CD14-positive monocyte (primary cell): ENCODE results near the gene KIF17. TPM values are rescaled to one million over a fixed set of nuclear protein-coding genes. Genes with fewer than 3 reads are reported as not detected.

Experiments
- DNase-seq, 3 donors: peaks; one replicate each; pipeline ENCODE4 v3.0.0-alpha.2; 2011 to 2022
- H2AFZ ChIP-seq: 2 replicates; pipeline ENCODE4 v1.6.0; 2012; ENCODE audit warnings: mild to moderate bottlenecking, low read depth, low read length, inconsistent platforms; ENCODE audit not compliant: insufficient read depth, poor library complexity, severe bottlenecking
- H3K27ac ChIP-seq, 2 donors: 1 replicate in 1 of 2; 2 replicates in 1 of 2; pipeline ENCODE4 v1.5.1; 2012 to 2013; ENCODE audit warnings: low read length in 2 of 2, control low read depth in 1 of 2, inconsistent platforms in 1 of 2, low read depth in 1 of 2, mild to moderate bottlenecking in 1 of 2
- H3K27me3 ChIP-seq, 2 donors: one replicate each; pipeline versions ENCODE4 v1.6.0 to v1.6.1; 2011 to 2013; ENCODE audit warnings: low read length in 2 of 2; ENCODE audit not compliant: control insufficient read depth in 2 of 2, insufficient read depth in 2 of 2
- H3K36me3 ChIP-seq, 2 donors: replicated peaks in 1 of 2; 1 replicate in 1 of 2; 2 replicates in 1 of 2; pipeline versions ENCODE4 v1.5.1 to v1.6.1; 2012 to 2013; ENCODE audit warnings: low read length in 2 of 2, control low read depth in 1 of 2, inconsistent platforms in 1 of 2, mild to moderate bottlenecking in 1 of 2; ENCODE audit not compliant: insufficient read depth in 2 of 2, control insufficient read depth in 1 of 2
- H3K4me1 ChIP-seq, 2 donors: 1 replicate in 1 of 2; 2 replicates in 1 of 2; pipeline versions ENCODE4 v1.5.1 to v1.6.1; 2012 to 2013; ENCODE audit warnings: low read length in 2 of 2, control low read depth in 1 of 2, inconsistent platforms in 1 of 2, mild to moderate bottlenecking in 1 of 2, moderate library complexity in 1 of 2; ENCODE audit not compliant: insufficient read depth in 2 of 2, control insufficient read depth in 1 of 2
- H3K4me2 ChIP-seq: replicated peaks from 2 replicates; pipeline ENCODE3; 2012; ENCODE audit warnings: low read length, moderate library complexity, mild to moderate bottlenecking; ENCODE audit not compliant: poor library complexity, severe bottlenecking; ENCODE audit errors: extremely low read depth
- H3K4me3 ChIP-seq, 3 experiments: fragments of 200-600 bp in 1 of 3; sonication (generic) in 1 of 3; replicated peaks in 1 of 3; 1 replicate in 2 of 3; 2 replicates in 1 of 3; pipeline ENCODE4 v1.5.1; 2011 to 2013; ENCODE audit warnings: low read length in 3 of 3, mild to moderate bottlenecking in 3 of 3, control low read depth in 2 of 3, low read depth in 2 of 3, inconsistent platforms in 1 of 3, moderate library complexity in 1 of 3
- H3K79me2 ChIP-seq: 2 replicates; pipeline ENCODE4 v1.6.0; 2012; ENCODE audit warnings: mild to moderate bottlenecking, control low read depth, inconsistent platforms, low read length, moderate library complexity; ENCODE audit not compliant: insufficient read depth
- H3K9ac ChIP-seq: 2 replicates; pipeline ENCODE4 v1.6.0; 2017; ENCODE audit warnings: low read length, mild to moderate bottlenecking; ENCODE audit not compliant: insufficient read depth, poor library complexity, severe bottlenecking
- H3K9me3 ChIP-seq, 2 donors: replicated peaks in 1 of 2; 1 replicate in 1 of 2; 2 replicates in 1 of 2; pipeline versions ENCODE4 v1.5.1 to v1.6.1; 2012 to 2013; ENCODE audit warnings: low read length in 2 of 2, control low read depth in 1 of 2; ENCODE audit not compliant: control insufficient read depth in 1 of 2, insufficient read depth in 1 of 2
- H4K20me1 ChIP-seq: 2 replicates; pipeline ENCODE4 v1.6.0; 2012; ENCODE audit warnings: mild to moderate bottlenecking, low read length, control low read depth, moderate library complexity; ENCODE audit not compliant: insufficient read depth
- H3K27ac Mint-ChIP-seq, 7 donors: one replicate each; pipeline ENCODE4 v1.8.0; 2020; ENCODE audit warnings: mild to moderate bottlenecking in 7 of 7, mixed read lengths in 7 of 7, moderate library complexity in 6 of 7, inconsistent platforms in 2 of 7
- H3K27me3 Mint-ChIP-seq, 3 donors: one replicate each; pipeline ENCODE4 v1.8.0; 2021 to 2022; ENCODE audit warnings: low read depth in 3 of 3, mild to moderate bottlenecking in 3 of 3, mixed read lengths in 3 of 3, moderate library complexity in 3 of 3, inconsistent platforms in 1 of 3
- H3K36me3 Mint-ChIP-seq, 2 donors: one replicate each; pipeline ENCODE4 v1.8.0; 2020; ENCODE audit warnings: mixed read lengths in 2 of 2, inconsistent platforms in 1 of 2, mild to moderate bottlenecking in 1 of 2
- H3K4me1 Mint-ChIP-seq: one replicate; pipeline ENCODE4 v1.8.0; 2020; ENCODE audit warnings: mild to moderate bottlenecking, mixed read lengths
- H3K4me3 Mint-ChIP-seq, 2 donors: one replicate each; pipeline ENCODE4 v1.8.0; 2020; ENCODE audit warnings: mild to moderate bottlenecking in 2 of 2, mixed read lengths in 2 of 2, moderate library complexity in 1 of 2
- H3K9me3 Mint-ChIP-seq, 7 donors: one replicate each; pipeline ENCODE4 v1.8.0; 2020 to 2022; ENCODE audit warnings: mixed read lengths in 7 of 7, mild to moderate bottlenecking in 6 of 7, moderate library complexity in 6 of 7, inconsistent platforms in 2 of 7
- WGBS: methylation state at CpG from one replicate; pipeline ENCODE4 v1.1.5; 2013; ENCODE audit warnings: missing lambda C conversion rate; ENCODE audit not compliant: insufficient coverage; 5-methylcytosine and 5-hydroxymethylcytosine counted together
- intact Hi-C, 2 donors: fragments of 100-400 bp; cut with micrococcal nuclease; formaldehyde crosslinking; loops; one replicate each; pipeline versions ENCODE4 v1.15.0 to v1.15.1; 2023
- polyA plus RNA-seq, 3 donors: library from polyadenylated mRNA; depleted of rRNA in 1 of 3; unstranded in 2 of 3; stranded (reverse) in 1 of 3; fragments of 300-500 nt in 2 of 3; fragments of >200 nt in 1 of 3; fragmentation: Illumina TruSeq in 2 of 3; gene quantifications; 1 replicate in 2 of 3; 2 replicates in 1 of 3; pipeline ENCODE4 v1.2.3, GENCODE V29; 2012 to 2021
- TF ChIP-seq, protein P1 (sequence below): fragments of 200-600 bp; IDR thresholded peaks from one replicate; pipeline ENCODE4 v1.8.0; 2022; ENCODE audit warnings: antibody characterized with exemption, mild to moderate bottlenecking

KIF17 gene
- polyA plus RNA-seq, 3 donors = 0.16 TPM; not detected in 2

DNA sequence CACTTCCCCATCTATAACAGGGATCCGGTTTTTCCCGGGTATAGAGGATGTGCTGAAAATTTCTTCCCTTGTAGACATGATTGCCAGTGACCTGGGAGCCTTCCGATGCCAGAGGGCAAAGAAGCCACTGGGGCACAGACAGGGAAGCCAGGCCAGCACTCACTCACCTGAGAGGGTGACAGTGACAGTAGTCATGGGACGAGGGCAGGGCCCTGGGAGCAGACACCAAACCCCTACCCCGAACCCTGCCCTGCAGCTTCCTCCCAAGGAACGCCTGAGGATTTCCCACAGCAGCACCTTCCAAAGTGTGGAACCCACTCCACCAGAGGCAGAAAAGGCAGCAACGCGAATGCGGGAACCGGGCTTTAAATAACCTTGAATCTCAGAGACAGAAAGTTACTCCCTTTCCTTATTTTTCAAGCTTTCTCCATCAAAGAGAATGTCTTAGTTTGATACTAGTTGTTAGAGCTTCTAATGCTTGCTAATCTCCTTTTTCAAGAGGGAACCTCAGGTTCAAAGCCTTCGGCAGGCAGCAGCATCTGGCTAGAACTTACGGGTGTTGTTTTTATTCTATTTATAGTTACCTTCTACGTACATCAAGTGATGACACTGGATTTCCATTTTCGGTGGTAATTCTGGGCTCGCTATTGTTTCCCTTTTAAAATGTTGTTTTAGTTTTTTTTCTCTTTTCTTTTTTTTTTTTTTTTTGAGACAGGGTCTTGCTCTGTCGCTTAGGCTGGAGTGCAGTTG lies 59.5 kb downstream of the KIF17 start:
- intact Hi-C loops = no loop called here
- no peaks in the 10 kb centered on the region for H3K27me3 Mint-ChIP-seq

DNA sequence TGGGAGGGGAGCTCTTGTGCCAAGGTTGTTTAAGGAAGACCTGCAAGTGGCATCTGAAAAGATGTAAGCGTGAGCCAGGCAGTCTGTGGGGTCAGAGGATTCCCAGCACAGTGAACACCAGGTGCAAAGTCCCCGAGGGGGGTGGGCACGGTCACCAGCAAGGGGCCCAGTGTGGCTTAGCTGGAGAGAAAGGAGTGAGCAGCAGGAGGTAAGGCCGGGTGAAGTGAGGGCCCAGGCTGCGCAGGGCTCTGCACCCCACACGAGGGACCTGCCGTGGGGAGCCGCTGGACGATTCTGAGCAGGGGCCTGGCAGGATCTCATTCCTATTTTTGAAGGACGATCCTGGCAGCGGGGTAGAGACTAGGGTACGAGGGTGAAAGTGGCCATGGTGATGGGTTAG lies 60.8 kb downstream of the KIF17 start:
- peak overlapping the region in 3 of 7 donors; percentile 15 to 60 (median 37) for H3K27ac Mint-ChIP-seq
- H3K27me3 Mint-ChIP-seq = no peaks in the 10 kb centered on the region
- Histone ChIP-seq H4K20me1 (peaks cover 60% of the 10 kb centered on the region), H3K27ac (no peak overlapping the region), H3K4me3 (no peak overlapping the region), H2AFZ (no peak overlapping the region), H3K9me3 (no peaks in the 10 kb centered on the region), H3K27me3 (no peaks in the 10 kb centered on the region), H3K79me2 (peaks cover 63% of the 10 kb centered on the region), H3K36me3 (peaks cover 60 to 77% of the 10 kb centered on the region in 2 donors), H3K4me2 (no peak overlapping the region), H3K9ac (no peak overlapping the region), H3K4me1 (peaks cover 17 to 22% of the 10 kb centered on the region in 2 donors)
- DNase-seq = no peak
- peaks cover 20% of the 10 kb centered on the region for H3K4me1 Mint-ChIP-seq
- peaks cover 65 to 78% of the 10 kb centered on the region in 2 donors for H3K36me3 Mint-ChIP-seq
- TF ChIP-seq, protein P1, sequence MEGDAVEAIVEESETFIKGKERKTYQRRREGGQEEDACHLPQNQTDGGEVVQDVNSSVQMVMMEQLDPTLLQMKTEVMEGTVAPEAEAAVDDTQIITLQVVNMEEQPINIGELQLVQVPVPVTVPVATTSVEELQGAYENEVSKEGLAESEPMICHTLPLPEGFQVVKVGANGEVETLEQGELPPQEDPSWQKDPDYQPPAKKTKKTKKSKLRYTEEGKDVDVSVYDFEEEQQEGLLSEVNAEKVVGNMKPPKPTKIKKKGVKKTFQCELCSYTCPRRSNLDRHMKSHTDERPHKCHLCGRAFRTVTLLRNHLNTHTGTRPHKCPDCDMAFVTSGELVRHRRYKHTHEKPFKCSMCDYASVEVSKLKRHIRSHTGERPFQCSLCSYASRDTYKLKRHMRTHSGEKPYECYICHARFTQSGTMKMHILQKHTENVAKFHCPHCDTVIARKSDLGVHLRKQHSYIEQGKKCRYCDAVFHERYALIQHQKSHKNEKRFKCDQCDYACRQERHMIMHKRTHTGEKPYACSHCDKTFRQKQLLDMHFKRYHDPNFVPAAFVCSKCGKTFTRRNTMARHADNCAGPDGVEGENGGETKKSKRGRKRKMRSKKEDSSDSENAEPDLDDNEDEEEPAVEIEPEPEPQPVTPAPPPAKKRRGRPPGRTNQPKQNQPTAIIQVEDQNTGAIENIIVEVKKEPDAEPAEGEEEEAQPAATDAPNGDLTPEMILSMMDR = no peak
- H3K9me3 Mint-ChIP-seq = no peaks in the 10 kb centered on the region
- 95% methylated on average over 12 of the region's 12 CpGs for WGBS
- H3K4me3 Mint-ChIP-seq = no peak overlapping the region
- intact Hi-C loops = no loop called here

More for the DNA sequence above, 59.5 kb downstream of the KIF17 start:
- TF ChIP-seq, protein P1 = no peak
- Mint-ChIP-seq H3K36me3 (peaks cover 52 to 64% of the 10 kb centered on the region in 2 donors), H3K4me1 (peaks cover 27% of the 10 kb centered on the region), H3K27ac (peak overlapping the region in 1 of 7 donors; percentile 14), H3K4me3 (no peak overlapping the region), H3K9me3 (no peaks in the 10 kb centered on the region)
- WGBS = 90% methylated on average over 5 of the region's 16 CpGs
- H3K27me3 ChIP-seq = no peaks in the 10 kb centered on the region
- no peak overlapping the region for H3K4me2 ChIP-seq
- H3K4me1 ChIP-seq = peaks cover 20 to 24% of the 10 kb centered on the region in 2 donors
- H3K9me3 ChIP-seq = no peaks in the 10 kb centered on the region
- H3K9ac ChIP-seq = no peak overlapping the region
- DNase-seq = no peak
- peaks cover 47 to 64% of the 10 kb centered on the region in 2 donors for H3K36me3 ChIP-seq
- H4K20me1 ChIP-seq = peaks cover 52% of the 10 kb centered on the region
- H3K79me2 ChIP-seq = peaks cover 63% of the 10 kb centered on the region
- H3K27ac ChIP-seq = peak overlapping the region in 1 of 2 donors; percentile 2
- H2AFZ ChIP-seq = no peak overlapping the region
- H3K4me3 ChIP-seq = no peak overlapping the region
